Dermis lymphatic vessel endothelial cell (primary cell): ENCODE results near the gene SCYGR8. TPM values are rescaled to one million over a fixed set of nuclear protein-coding genes. Genes with fewer than 3 reads are reported as not detected.

Experiments used
- total RNA-seq: library from RNA; depleted of rRNA; stranded (reverse); fragments of >200 nt; gene quantifications from 2 replicates; pipeline ENCODE4 v1.2.1, GENCODE V29; 2014

Gene SCYGR8
- total RNA-seq = not detected in 2 replicates

DNA sequence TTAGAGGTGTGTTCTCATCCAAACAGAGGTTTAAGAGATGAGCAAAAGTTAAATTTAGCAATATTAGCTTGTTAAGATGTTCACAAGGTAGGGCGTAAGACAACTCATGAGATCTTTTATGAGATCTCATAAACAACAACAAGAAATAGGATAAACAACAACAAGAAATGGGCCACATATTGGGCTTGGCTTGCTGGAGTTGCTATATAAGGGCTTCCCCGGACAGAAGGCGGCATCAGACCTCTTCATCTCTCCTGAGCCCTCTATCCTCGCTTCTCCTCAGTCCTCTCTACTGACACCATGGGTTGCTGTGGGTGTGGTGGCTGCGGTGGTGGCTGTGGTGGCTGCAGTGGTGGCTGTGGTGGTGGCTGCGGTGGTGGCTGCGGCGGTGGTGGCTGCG is at the start of gene SCYGR8:
SCYGR8 (plus strand) TSS at position 301 of the 400 bp plus-strand sequence; CDS start at position 301, 0 bp downstream.

GRCh38 chr2:227717687-227718567 is 27.8 kb upstream of the SCYGR8 start, which contains the start of gene SLC19A3:
Gene SLC19A3 (minus strand): TSS chr2:227718028. CDS start chr2:227702318, 15,710 bp downstream.

GRCh38 chr2:227724394-227725039 is 21.2 kb upstream of the SCYGR8 start, which contains the start of gene SCYGR6:
Gene SCYGR6 (minus strand): TSS chr2:227724757. CDS start chr2:227724757, 0 bp downstream.

DNA sequence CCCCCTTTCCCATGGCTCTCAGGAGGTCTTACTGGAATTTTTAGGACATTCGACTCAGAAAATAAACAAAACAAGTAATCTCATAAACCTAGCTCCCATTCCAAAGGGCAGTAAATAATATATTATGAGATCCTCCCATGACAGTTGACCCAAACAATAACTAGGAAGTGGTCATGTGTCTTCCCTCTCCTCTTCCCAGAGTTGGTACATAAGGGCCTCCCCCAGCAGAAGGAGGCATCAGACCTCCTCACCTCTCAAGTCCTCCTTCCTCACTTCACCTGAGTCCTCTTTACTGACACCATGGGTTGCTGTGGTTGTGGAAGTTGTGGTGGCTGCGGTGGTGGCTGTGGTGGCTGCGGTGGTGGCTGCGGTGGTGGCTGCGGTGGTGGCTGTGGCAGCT is 17.7 kb upstream of the SCYGR8 start, which contains the start of gene SCYGR7:
SCYGR7 (plus strand) TSS at position 301 of the 400 bp plus-strand sequence; CDS start at position 301, 0 bp downstream.

Other genes starting within 250 kb of the SCYGR8 start
- not detected in 2 replicates for gene SCYGR2, start 147.0 kb upstream of the SCYGR8 start, total RNA-seq
- not detected in 2 replicates for gene SCYGR3, start 131.1 kb upstream of the SCYGR8 start, total RNA-seq
- gene SCYGR4, start 128.4 kb upstream of the SCYGR8 start, total RNA-seq = not detected in 2 replicates
- gene SCYGR5, start 79.1 kb upstream of the SCYGR8 start, total RNA-seq = not detected in 2 replicates
- gene SLC19A3, start 27.9 kb upstream of the SCYGR8 start, total RNA-seq = not detected in 2 replicates
- not detected in 2 replicates for gene SCYGR6, start 21.1 kb upstream of the SCYGR8 start, total RNA-seq
- not detected in 2 replicates for gene SCYGR7, start 17.6 kb upstream of the SCYGR8 start, total RNA-seq
- gene CCL20, start 67.9 kb downstream of the SCYGR8 start, total RNA-seq = 0.95 and 2.1 TPM in 2 replicates
- not detected in 2 replicates for gene DAW1, start 125.7 kb downstream of the SCYGR8 start, total RNA-seq